Fibroblast of skin of scalp (primary cell): ENCODE measurements around the gene TBX5.
A peak's percentile ranks its signal among the peaks of the same experiment; 100 is the strongest.

Experiments
- DNase-seq: peaks from one replicate; pipeline ENCODE4 v3.0.0-alpha.2; 2013

The TBX5 gene

GRCh38 chr12:114316076-114316475 lies 89.9 kb downstream of the TBX5 start:
- DNase-seq, result peak; percentile 38

GRCh38 chr12:114314974-114315720 lies 90.8 kb downstream of the TBX5 start:
- no peak for DNase-seq

GRCh38 chr12:114314403-114314802 lies 91.5 kb downstream of the TBX5 start:
- DNase-seq, result no peak

- no peak for DNase-seq
These were observed 92.0 kb downstream of the TBX5 start for GRCh38 chr12:114313910-114314309.

- DNase-seq, result no peak
These were observed 94.0 kb downstream of the TBX5 start for GRCh38 chr12:114311974-114312373.

GRCh38 chr12:114306646-114307045 lies 99.3 kb downstream of the TBX5 start:
- DNase-seq, result peak; percentile 67

- no peak for DNase-seq
These were observed 100.5 kb downstream of the TBX5 start for GRCh38 chr12:114305446-114305845.
